GM13976 (cell line): ENCODE measurements around the gene BTBD16.

Source experiments
- DNase-seq: peaks from one replicate; pipeline ENCODE4 v3.0.0; 2012; ENCODE audit warnings: low spot score
- CTCF ChIP-seq: IDR thresholded peaks from 2 replicates; pipeline ENCODE4 v1.5.1; 2012; ENCODE audit warnings: borderline replicate concordance, mild to moderate bottlenecking; ENCODE audit not compliant: insufficient read depth; ENCODE audit errors: extremely low read depth, missing control alignments, control extremely low read depth
- in situ Hi-C: fragments of 300-500 bp; cut with MboI; formaldehyde crosslinking; loops from one replicate; pipeline ENCODE4 v1.12.0; 2022; ENCODE audit warnings: low sequenced_read_pairs, mixed read lengths, inconsistent platforms; ENCODE audit not compliant: unreplicated experiment

Gene BTBD16

DNA sequence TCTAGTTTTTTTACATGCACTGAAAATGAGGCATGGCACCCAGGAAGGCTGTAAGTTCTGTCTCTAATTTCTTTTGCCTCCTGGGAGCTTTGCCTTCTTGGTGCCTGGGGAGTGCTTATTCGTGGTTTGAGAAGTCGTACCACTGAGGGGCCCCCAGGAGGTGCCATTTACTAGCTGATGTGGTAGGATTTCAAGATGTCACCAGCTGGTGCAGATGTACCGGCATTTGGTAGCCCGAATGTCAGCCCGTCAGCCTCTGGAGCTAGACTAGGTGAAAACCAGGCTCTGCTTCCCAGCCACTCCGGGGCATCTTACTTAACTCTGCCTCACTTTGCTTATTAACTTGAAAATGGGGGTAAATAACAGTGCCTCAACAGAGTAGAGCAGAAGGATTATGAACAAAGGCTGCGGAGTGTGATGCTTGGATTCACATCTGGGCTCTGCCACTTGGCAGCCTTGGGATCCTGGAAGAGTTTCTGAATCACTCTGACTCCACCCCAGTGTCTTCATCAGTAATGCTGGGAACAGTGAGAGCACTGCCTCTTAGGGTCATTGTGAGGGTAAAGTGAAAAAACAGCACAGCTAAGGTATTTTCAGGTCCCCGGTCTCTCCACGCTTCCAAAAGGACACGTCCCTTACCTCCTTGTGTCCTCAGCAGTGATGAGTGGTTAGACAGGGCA is 31.4 kb upstream of the BTBD16 start:
- TF ChIP-seq CTCF = no peak
- no peak for DNase-seq
- in situ Hi-C loops = no loop called here

GRCh38 chr10:122240401-122240800 is 30.7 kb upstream of the BTBD16 start:
- DNase-seq = no peak
- no peak for TF ChIP-seq CTCF
- in situ Hi-C loops = no loop called here

- DNase-seq = no peak
- no peak for TF ChIP-seq CTCF
- in situ Hi-C loops = no loop called here
Observed at GRCh38 chr10:122241836-122242235, 29.3 kb upstream of the BTBD16 start.

DNA sequence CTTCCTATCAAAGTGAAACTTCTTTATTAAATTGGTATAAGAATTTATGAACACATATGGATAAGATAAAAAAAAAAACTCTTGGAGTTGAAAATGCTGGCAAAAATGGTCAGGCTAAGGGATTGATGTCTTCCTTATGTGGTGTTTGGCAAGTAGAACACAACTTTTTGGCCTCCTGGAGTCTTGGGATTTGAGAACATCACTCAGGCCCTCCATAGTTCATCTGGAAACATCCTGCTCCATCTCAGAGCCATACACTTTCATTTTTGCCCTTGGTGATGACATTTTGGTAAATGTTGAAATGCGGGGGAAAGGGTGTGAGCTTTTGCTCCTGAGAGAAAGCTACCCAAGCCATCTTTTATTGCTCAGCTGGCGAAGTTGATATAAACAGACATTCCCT is 27.5 kb upstream of the BTBD16 start:
- in situ Hi-C loops = no loop called here
- TF ChIP-seq CTCF = no peak
- DNase-seq = no peak

DNA sequence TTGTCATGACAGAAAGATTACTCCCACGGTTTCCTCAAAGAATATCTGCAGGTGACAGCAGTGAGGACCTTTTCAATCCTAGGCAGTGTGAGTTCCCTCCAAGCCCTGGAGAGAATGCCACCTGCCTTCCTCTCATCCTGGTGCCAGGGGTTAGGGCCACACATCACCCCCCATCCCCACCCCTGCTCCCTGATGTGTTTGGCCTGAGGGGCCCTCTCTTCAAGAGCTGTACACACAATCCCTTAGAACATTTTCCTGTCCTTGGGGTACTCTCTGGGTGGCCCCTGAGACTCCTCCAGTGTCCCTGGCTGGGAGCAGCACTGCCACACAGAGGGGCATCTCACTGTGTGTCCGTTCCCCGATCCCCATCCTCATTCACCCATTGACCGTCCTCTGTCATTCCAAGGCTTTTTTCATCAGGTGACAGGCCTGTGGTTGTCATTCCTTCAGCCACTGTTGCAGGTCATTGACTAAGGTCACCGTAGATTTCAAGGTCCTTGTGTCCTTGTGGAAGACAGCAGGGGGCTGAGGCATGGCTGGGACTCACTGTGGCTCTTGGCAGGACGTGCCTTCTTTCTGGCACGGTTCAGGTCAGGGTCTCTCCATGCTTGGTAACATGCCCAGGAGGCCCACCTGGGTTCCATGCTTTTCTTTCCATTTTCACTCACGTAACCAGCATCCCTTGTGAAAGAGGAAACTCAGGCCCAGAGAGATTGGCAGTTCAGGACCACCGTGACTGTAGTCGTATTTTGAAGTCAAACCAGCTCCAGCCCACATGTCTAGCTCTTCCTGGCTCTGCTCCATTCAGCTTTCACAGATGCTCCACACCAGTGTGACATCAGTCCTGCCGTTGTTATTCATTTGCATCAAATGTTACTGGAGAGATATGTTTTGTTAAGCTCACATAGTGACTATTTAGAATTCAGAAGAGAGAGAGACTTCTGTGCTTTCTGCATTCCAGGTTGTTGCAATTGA is 26.8 kb upstream of the BTBD16 start:
- DNase-seq = no peak
- in situ Hi-C loops = no loop called here
- no peak for TF ChIP-seq CTCF

DNA sequence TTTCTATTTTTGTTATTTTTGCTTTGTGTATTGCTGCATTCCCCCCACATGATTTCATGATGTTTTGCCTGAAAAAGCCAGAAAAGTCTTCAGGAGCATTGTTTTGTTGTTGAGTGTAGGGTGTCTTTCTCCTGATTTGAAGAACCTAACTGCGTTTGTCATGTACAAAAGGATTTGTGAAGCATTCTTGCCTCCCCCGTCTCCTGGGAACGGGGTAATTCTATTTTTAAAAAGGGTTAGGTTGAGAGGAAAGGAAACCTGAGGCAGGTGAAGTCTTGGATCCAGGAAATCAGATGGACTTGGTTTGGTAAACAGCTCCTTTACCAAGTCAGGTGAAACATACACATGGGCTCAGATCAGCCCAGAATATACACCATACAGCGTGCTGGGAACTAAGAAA is 26.0 kb upstream of the BTBD16 start:
- no peak for DNase-seq
- TF ChIP-seq CTCF = no peak
- in situ Hi-C loops = no loop called here
